Amniotic epithelial cell (primary cell): ENCODE results near the gene LRGUK.
"Not testable (repeated sequence)": the region's sequence is repeated elsewhere in the genome, so short reads cannot be mapped to it uniquely, and the experiment has no call there.

Experiments
- DNase-seq: peaks from one replicate; pipeline ENCODE4 v3.0.0-alpha.2; 2010; ENCODE audit warnings: low read depth

The LRGUK gene

DNA sequence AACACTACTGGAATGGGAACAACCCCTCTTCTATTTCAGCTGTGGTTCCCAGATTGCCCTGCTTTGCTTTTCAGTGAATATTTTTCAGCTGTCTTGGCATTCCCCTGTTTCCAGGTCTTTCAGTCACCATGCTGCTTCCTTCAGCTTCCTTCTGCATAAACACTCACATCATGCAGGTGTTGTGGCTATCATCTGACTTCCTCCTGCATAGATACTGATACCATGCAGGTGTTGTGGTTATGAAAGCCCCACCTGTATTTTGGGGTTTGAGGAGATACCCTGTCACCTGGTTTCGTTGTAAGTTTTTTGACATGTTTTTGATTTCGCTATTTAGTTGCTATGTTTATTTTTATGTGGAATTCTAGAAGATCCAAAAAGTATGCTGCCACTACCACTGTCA is 118.1 kb downstream of the LRGUK start:
- no peak for DNase-seq

DNA sequence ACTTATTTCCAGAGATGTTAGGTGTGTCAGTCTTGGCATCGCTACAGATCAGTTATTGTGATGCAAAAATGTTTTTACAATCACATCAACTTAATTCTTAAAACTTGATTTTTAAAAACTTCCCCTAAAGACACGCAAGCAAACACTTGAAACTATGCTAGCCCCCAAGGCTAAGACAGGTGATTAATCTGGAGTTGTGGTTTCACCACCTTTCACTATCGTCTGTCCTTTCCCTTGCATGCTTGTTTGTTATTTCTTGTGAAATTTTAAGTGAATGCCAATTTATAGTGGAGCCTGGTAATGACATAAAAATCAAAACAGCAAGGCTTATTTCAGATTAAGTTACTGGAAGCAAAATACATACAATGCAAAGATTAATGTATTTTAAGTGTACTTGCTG is 119.2 kb downstream of the LRGUK start:
- DNase-seq, result no peak

DNA sequence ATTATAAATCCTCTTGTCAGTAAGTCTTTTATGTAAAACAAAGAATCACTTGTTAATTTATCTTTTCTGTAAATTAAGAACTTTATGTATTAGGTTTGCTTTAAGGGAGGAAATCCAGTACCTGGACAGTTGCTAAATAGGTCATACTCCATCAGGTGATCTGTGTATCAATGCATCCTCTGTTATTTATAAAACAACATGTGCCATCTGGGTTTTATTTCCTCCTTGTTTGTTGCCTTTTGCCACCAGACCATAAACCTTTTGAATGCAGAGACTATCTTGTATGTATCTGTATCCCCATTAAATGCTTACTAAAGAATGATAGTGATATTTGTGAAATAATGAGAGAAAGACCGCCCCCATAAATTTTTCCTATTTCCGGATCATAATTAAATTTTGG is 119.6 kb downstream of the LRGUK start:
- no peak for DNase-seq

DNA sequence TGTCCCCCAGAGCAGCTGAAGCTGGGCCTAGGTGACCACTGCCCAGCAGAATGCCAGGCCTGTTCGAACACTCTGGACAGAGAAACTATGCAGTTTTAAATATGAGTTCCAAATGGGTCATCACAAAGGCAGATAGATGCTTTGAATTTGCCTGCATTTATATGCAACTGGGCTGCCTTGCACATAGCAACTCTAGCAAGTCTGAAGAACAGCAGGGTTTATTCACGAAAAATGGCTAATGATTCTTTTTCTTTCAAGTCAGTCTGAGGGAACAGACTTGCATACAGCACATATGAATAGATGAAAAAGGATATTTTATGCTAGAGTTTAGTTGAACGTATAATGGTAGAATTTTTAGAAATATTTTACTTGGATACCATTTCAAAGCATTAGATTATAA is 121.1 kb downstream of the LRGUK start:
- no peak for DNase-seq

DNA sequence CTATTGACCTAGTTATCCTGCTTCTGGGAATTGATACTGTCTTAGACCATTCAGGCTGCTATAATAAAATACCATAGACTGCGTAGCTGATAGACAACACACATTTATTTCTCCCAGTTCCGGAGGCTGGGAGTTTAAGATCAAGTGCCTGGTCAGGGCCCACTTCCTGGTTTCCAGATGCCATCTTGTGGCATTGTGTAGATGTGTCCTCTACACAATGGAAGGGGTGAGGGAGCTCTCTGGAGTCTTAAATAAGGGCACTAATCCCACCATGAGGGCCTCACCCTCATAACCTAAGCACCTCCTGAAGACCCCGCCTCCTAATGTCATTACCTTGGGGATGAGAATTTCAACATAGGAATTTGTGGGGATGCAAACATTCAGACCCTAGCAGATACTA is 127.2 kb downstream of the LRGUK start:
- DNase-seq, result peak; percentile 1

DNA sequence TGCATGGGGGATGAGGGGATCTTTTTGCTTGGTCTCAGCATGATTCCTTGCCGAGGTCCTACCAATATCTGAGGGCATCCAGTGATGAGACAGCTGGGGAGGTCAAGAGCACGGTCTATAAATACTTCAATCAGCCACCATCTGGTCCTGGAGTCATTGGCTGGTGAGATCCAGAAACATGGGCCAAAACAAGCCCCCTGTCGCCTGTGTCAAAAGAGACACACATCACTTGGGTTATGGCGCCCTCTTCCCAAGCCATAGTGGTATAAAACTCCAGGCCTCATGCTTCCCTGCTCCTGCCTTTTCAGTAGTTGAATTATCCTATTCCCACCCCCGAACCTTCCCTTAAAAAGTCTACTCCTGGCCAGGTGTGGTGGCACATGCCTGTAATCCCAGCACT is 128.7 kb downstream of the LRGUK start:
- no peak for DNase-seq

DNA sequence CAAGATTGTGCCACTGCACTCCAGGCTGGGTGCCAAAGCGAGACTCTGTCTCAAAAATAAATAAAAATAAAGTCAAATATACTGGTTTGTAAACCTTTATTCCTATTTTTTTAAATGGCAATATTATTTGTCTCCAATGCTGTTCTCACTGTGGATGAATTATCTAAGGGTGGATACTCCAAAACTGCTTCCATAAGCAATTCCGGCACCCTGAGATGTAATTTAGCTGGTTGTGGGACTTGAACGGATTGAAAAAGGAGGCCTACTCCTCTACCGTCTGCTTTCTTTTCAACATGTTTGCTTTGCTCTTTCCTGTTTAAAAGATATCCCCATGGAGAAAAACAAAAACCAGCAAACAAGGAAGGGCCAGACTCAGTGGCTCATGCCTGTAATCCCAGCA is 135.2 kb downstream of the LRGUK start:
- no peak for DNase-seq

DNA sequence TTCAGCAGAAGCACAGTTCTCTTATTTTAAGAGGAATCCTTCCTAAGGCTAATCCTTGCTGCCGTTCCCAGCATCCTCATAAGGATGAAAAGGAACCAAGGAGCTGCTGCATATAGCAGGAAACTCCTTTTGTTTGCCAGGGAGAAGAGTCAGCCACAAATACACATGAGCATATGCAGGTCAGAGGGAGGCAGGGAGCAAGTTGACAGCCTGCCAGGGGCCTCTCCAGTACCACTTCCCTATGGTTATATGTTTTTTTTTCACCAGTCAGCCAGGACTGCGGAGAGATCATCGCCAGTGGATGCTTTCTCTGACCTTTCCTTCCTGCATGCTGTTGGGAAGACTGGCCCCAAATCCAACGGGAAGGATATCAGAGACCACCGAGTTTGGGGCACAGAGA is 149.8 kb downstream of the LRGUK start:
- DNase-seq, result no peak

DNA sequence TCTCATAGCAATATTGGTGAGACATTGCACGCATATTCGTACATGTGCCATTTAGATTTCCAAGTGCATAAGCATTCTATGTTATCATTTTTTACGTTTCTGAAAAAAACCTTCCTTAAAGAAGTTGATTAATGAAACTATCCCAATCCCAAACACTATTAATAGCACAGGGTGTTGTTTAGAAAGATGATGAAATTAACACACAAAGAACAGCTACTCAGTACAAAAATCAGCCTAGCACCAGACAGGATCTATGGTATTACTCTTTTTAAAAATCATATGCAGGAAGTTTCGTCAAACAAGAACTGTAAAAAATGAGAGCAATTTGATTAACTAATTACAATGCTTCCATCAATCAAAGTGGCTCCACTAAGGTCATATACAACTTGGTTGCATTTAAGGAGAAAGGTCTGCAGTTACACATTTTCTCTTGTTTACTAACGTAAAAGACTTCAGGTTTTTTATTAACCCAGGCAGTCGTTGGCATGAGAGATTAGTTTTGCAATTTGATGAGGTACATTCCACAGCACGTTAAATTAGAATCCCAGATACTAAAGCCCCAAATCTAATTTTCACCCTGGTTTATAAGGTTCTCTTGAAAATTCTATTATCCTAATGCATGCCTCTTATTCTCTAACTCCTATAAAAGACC is 151.5 kb downstream of the LRGUK start:
- no peak for DNase-seq

DNA sequence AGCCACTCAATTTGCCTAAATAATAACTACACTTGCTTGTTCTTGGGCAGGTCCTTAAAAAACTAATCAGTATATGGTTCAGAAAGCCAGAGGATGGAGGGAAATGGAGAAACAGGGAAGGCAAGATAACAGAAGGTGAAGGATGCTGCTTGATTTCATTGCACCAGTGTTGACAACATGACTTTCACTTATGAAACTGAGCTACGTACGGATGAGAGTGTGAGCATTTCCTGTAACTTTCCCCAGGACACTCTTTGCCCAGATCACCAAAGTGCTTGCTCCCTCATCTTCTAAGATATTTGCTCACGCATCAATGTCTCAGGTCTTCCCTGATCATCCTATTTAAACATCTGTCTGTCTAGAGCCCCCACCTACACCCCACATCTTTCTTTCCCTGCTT is 152.2 kb downstream of the LRGUK start:
- DNase-seq, result no peak

DNA sequence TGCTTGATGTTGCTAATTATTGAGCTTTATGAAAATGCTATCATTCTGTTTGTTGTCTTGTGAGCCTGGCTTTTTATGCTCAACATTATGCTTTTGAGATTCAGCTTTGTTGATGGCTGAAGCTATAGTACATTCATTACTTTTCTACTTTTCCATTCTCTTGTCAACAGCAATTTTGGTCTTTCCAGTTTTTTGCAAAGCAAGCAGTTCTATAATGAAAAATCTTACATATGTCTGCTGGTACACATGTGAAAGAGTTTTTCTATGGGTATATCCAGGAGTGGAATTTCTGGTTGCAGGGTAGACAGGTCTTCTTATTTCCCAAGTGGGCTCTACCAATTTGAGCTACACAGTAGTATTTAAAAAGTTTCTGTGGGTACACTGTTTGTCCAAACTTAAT is 152.8 kb downstream of the LRGUK start:
- no peak for DNase-seq

DNA sequence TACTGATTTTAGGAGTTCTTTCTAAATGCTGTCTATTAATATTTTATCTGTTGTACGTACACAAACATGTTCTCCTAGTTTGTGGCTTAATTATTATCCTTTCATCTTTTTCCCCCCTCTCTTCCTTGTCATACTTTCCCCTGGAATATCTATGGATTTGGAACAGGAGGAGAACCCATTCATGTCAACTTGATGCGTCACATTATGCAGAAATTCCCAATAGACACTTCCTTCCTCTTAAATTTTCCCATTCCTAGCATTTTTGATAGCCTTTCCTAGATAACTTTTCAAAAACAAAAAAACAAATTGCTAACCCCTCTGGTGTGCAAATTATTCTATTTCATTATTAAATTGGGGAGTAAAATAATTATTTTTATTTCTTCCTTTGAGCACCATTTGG is 153.4 kb downstream of the LRGUK start:
- no peak for DNase-seq

DNA sequence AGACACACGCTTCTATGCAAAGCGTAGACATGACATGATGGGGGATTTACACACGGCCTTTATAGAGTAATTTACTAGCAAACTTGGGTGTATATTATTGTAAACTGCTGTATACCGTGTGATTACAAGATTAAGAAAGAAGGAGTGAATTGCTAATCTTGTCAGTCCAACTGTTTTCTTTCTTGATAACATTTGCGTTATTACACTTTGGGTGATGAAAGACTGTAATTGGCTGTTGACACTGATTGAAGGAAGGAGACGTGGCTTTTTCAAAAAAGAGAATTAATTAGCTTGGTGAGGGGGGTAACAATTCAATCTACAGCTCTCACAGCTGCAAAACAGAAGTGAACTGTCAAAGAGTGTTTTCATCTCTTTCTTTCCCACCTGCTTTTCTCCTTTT is 156.9 kb downstream of the LRGUK start:
- no peak for DNase-seq

DNA sequence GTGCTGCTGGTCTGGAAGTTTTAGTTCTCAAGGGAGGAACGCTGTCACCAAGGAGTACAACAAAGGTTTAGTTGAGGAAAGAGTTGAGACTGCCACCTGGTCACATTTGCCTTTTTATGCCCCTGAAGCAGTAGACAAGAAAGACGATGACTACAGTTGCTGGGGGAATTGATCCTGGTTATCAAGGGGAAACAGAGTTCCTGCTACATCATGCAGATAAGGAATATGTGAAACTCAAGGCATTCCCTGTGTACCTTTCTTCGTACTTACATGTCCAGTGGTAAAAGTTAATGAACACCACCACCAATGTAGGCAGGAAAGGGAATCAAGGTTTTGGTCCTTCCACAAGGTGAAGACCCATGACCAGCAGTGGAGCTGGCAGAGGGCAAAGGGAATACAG is 157.8 kb downstream of the LRGUK start:
- no peak for DNase-seq

DNA sequence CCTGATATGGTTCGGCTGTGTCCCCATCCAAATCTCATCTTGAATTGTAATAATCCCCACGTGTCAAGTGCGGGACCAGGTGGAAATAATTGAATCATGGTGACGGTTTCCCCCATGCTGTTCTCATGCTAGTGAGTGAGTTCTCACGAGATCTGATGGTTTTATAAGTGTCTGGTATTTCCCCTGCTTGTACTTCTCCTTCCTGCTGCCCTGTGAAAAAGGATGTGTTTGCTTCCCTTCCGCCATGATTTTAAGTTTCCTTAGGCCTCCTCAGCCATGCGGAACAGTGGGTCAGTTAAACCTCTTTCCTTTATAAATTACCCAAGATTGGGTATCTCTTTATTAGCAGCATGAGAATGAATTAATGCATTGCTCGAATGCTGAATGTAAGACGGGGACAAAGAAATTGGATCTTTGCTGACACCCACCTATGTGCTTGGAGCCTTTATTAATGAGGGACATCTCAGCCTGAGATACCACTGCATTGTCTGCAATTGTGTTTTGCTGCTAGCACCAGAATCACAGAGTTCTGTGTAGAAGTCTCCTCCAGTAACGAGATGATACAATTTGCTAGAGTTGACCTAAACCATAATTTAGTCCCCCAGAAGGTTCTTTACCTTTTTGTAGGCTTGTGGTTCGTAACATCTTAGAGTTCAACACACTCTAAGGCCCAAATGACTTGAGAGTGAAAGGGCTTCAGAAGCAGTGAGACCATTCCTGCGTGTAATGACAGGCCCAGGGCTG is 160.9 kb downstream of the LRGUK start:
- DNase-seq, result no peak

DNA sequence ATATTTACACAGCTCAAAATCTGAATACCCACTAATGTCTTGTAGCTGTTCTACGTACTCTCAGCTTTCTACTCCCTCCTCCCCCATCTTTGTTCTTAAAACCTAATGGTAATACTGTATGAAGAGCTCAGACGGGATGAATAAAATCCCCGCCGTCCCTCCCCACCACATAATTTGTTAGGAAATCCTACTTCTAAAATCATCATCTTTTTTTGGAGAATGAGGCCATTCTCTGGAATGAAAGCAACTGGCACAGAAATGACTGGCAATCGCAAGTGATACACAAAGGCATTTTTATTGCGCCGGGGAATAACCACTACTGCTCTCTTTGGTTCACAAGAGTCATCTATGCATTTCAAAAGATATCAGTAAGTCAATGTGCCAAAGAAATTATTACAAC is 162.3 kb downstream of the LRGUK start:
- peak; percentile 12 for DNase-seq

DNA sequence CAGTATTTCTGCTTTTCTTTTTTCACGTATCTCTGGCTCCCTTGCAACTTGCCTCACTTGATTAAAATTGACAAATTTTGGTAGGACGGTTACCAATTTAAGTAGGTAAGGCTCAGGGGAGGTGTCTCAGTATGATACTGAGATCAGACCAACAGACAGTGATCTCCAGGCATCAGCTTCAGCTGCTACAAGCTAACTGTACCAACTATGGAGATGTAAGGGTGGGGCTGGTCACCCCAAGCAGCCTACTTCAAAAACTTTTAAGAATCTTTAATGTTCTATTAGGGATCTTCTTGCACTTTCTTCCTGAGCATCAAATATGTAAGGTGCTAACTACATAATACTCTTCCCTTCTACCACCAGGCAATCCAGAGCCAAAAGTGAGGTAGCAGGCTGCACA is 162.7 kb downstream of the LRGUK start:
- DNase-seq, result no peak

DNA sequence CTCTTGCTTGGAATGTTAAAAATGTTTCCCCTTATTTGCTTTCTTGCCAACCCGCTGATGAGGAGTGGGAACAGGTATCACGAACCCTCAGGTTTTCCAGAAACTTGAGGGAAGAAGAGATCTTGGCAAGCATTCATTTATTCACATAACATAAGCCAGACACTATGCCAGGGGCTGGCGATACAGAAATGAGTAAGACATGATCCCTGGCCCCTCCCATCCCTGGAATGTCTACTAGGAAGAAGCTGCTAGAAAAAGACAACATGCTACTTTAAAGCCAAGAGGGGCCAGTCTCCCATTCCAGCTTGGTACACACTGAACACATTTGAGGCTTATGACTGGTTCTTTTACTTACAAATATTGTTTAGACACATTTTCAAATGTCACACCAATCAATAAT is 163.1 kb downstream of the LRGUK start:
- DNase-seq, result peak; percentile 52

DNA sequence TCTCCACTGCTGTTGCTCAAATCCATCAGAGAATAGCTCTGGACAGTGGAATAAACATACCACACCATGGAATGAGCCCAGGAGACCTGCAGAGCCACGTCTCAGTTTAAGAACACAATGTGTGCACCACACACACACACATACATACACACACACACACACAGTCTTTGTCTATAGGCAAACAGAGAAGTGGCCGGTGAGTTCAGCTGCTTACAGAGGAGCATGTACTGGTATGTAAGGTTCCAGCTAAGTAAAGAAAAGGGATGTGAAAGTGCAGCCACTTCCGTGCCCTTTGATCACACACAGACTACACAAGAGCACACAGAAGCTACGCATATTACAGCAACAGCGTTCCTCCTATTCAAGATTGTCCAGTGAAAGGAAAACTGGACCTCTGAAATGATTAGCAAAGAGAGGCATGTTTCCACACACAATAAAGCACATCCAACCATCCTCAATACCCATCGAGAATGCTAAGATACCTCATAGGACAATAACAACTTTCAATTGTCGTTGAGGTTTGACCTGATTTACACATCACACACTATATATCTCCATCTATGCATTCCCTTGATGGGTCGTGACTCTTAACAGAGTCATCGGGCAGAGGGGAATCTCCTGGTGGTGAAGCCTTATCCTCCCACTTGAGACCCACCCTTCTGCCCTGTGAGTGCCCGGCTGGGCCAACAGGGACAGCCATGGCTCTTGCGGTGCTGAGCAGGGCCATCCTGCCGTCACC is 166.0 kb downstream of the LRGUK start:
- no peak for DNase-seq

DNA sequence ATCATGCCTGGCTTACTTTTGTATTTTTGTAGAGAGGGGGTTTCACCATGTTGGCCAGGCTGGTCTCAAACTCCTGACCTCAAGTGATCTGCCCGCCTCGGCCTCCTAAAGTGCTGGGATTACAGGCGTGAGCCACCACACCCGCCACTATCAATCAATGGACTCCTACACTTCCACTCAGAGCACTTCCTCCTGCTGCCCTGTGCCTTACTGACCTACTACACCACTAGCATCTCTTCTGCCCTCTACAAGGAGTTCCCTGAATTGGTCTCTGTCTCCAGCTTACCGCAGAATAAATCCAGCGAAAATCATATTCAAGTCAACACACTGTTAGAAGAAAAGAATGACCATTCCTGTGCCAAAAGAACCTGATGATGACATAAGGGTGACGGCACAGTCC is 168.8 kb downstream of the LRGUK start:
- not testable (repeated sequence) for DNase-seq

DNA sequence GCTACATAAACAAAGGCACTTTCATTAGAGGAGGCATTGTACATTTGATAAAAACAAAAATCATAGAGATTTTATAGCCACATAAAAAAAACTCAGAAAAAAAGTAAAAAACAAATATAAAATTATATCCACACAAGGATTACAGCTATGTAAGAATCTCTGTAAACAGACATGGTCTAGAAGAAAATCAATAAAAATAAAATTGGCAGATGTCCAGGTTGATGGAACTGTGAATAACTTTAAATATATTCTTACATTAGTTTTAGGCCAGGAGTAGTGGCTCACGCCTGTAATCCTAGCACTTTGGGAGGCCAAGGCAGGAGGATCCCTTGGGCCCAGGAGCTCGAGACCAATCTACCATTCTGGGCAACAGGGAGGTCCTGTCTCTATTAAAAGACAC is 170.3 kb downstream of the LRGUK start:
- no peak for DNase-seq

DNA sequence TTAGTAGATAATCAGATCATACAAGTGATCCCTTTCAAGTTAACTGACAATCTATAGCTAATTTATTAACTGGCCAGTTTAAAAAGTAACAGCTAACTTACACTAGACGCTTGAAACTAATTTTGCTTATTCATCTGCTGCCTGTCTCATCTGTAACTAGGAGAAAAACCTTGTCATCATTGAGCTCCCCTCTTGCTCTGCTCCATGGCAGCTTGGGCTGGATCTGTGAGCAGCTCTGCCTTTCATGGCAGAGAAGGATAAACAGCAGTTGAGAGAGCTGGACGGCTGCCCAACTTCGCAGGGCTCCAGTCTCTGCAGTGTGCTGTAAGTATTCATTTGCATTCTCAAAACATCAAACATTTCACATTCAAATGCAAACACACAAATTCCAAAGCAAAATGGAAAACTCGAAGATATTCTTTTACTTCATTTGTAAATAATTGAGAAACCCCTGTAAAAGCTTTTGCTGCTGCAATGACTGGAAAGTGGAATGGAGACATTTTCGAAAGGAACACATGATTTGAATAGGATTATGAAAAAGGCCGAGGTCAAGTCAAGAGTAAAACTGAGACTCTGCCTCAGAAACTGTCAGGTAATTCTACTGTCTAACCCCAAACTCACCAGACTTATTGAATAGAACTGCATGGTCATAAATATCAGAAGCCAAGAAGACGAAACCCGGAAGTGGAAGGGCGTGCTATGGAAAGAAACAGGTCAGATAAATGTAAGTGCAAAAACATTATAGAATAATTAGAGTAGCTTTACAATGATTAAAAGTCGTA is 172.0 kb downstream of the LRGUK start:
- DNase-seq, result peak; percentile 39

DNA sequence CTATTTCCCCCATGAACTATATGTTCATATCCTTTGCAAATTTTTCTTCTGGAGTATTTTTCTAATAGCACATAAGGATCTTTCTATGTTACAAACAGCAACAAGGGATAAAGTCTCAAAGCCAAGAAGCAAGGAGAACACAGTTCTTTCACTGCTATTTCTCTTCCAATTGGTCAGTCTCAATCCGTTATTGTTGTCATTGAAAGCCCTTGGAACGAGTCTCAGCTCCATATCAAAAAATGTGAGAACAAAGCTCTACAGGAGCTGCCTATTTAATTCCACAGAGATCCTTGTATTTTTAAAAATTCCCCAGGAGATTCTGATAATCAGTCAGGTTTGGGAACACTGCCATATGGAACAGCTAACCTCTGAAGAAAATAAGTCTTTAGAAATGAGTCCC is 173.8 kb downstream of the LRGUK start:
- DNase-seq, result no peak
